ENCODE data around the gene SFMBT2.

DNA sequence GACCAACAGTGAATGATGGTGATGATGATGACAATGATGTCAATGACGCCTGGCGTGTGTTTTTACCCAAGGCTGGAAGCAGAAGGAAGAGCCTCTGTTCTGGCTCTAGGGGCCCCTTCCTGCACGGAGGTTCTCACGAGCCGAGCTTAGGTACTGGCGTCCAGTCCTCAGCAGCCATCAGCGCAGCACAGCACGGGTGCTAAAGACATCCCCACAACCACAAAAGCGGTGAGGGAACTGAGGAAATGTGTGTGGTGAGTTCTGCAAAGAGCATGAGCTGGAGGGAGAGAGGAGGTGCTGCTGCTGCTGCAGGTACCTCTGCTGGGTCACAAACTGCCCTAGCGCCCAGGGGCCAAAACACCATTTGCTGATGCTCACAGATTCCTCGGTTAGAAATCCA lies 81.6 kb downstream of the SFMBT2 start:
- no peak for TF ChIP-seq POLR2AphosphoS5 (IDR thresholded peaks at IDR 0.05)
- TF ChIP-seq POLR2A (IDR thresholded peaks at IDR 0.05) = no peak

Data from spleen (tissue), 3 donors.